ENCODE measurements around the gene CPXM1.

CPXM1 gene

DNA sequence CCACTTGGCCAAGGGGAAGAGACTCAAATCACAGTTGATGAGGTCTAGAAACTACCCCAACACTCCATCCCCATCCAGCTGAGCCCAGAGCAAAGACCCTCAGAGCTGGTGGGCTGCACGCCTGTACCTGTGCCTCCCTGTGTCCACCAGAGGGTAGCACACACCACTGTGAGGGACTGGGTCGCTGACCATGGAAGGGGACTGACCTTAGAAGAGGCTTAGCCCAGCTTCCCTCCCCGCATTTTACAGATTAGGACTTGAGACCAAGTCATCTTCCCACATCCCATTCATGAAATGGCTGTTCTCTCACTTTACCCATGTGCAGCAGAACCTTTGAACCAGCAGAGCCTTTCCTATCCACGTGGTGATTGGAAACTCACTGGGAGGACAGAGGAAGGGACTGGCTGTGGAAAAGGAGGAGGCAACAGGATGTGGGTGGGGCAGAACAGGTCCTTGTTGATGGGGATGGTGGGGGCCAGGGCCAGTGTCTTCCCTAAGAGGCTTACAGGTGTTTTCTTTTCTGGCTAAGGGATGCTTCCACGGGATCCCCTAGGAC lies 44.3 kb downstream of the CPXM1 start:
- POLR2A ChIA-PET: no interaction called here
- Histone ChIP-seq H3K36me3 (ENCODE audit: control insufficient read depth in 4 of 4, insufficient read depth in 4 of 4, low read length in 3 of 4) (no peaks in the 10 kb centered on the region), H3K27ac (ENCODE audit: insufficient read depth in 1 of 2, low read depth in 1 of 2, low read length in 2 of 2, poor library complexity in 1 of 2, severe bottlenecking in 2 of 2) (no peak overlapping the region), H3K4me1 (ENCODE audit: control extremely low read depth in 1 of 4, control insufficient read depth in 4 of 4, insufficient read depth in 4 of 4, low read length in 3 of 4) (peaks cover 0 to 34% (median 30%) of the 10 kb centered on the region in 4 experiments), H3K9me3 (ENCODE audit: control extremely low read depth in 1 of 5, control insufficient read depth in 4 of 5, insufficient read depth in 2 of 5, low read depth in 1 of 5, low read length in 4 of 5) (no peaks in the 10 kb centered on the region), H3K27me3 (replicated peaks in 2 of 5; ENCODE audit: control insufficient read depth in 4 of 5, insufficient read depth in 5 of 5, low read length in 4 of 5) (peaks cover 3 to 50% (median 13%) of the 10 kb centered on the region in 5 experiments), H3K4me3 (ENCODE audit: control insufficient read depth in 1 of 7, extremely low read depth in 1 of 7, insufficient read depth in 4 of 7, low read depth in 2 of 7, low read length in 6 of 7) (no peak overlapping the region)
- CTCF ChIA-PET: interaction anchor here (0.6 to 5.3 kb wide), 16 partner anchors 11 to 241 kb away, joined by 3 to 47 read pairs (median 4); partner anchors contain the start of gene CPXM1
- WGBS (ENCODE audit: insufficient coverage): 40% methylated on average over 4 of the region's 5 CpGs
- no peak for DNase-seq

DNA sequence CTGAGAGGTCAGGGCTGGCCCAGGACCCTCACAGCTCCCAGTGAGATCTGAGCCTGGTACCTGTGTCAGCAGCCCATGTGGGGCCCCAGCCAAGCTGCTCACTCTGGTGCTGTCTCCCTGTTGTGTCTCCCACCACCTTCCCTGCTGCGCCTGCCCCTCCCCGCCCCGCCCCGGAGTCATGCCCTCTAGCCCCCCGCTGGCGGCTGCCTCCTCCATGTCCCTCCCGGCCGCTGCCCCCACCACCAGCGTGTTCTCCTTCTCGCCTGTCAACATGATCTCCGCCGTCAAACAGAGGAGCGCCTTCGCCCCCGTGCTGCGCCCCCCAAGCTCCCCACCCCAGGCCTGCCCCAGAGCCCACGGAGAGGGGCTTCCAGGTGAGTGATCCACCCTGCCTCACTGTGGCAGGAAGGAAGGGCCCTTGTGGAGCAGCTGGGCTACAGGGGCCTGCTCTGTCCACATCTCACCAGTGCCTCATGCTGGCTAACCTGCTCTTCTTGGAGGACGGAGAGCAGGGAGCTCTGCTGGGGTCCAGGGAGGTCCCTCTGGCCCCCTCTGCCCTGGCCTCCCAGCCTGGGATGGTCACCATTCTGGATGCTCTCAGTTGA lies 44.9 kb downstream of the CPXM1 start:
- Histone ChIP-seq H3K27ac (ENCODE audit: insufficient read depth in 1 of 2, low read depth in 1 of 2, low read length in 2 of 2, poor library complexity in 1 of 2, severe bottlenecking in 2 of 2) (no peak overlapping the region), H3K36me3 (ENCODE audit: control insufficient read depth in 4 of 4, insufficient read depth in 4 of 4, low read length in 3 of 4) (no peaks in the 10 kb centered on the region), H3K27me3 (replicated peaks in 2 of 5; ENCODE audit: control insufficient read depth in 4 of 5, insufficient read depth in 5 of 5, low read length in 4 of 5) (peaks cover 5 to 55% (median 19%) of the 10 kb centered on the region in 5 experiments), H3K4me1 (ENCODE audit: control extremely low read depth in 1 of 4, control insufficient read depth in 4 of 4, insufficient read depth in 4 of 4, low read length in 3 of 4) (peaks cover 0 to 39% (median 36%) of the 10 kb centered on the region in 4 experiments), H3K9me3 (ENCODE audit: control extremely low read depth in 1 of 5, control insufficient read depth in 4 of 5, insufficient read depth in 2 of 5, low read depth in 1 of 5, low read length in 4 of 5) (no peaks in the 10 kb centered on the region), H3K4me3 (ENCODE audit: control insufficient read depth in 1 of 7, extremely low read depth in 1 of 7, insufficient read depth in 4 of 7, low read depth in 2 of 7, low read length in 6 of 7) (no peak overlapping the region)
- CTCF ChIA-PET: interaction anchor here (0.6 to 5.3 kb wide), 21 partner anchors 10 to 245 kb away, joined by 3 to 47 read pairs (median 3); partner anchors contain the start of gene CPXM1
- WGBS (ENCODE audit: insufficient coverage): 69% methylated on average over 17 of the region's 18 CpGs
- no peak for DNase-seq
- POLR2A ChIA-PET: no interaction called here

DNA sequence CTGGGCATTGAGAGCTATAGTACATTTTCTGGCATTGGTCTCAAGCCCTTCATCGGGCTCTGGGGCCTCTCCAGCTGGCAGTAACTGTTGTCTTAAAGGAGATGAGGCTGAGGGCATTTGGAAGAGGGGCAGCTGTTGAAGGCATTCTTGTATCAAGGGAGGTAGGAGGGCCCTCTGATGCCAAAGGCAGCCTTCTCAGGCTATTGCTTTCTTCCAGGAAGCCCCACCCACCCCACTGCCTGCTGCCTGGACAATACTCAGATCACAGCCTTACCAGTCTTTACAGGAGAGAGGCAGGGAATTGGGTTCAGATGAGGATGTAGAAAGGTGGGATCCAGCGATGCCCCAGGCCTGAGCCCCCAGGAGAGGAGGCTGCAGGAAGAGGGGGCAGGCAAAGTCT lies 46.0 kb downstream of the CPXM1 start:
- POLR2A ChIA-PET: no interaction called here
- CTCF ChIA-PET: interaction anchor here (0.6 to 5.3 kb wide), 16 partner anchors 10 to 247 kb away, joined by 3 to 47 read pairs (median 4); no protein-coding TSS in a partner anchor

DNA sequence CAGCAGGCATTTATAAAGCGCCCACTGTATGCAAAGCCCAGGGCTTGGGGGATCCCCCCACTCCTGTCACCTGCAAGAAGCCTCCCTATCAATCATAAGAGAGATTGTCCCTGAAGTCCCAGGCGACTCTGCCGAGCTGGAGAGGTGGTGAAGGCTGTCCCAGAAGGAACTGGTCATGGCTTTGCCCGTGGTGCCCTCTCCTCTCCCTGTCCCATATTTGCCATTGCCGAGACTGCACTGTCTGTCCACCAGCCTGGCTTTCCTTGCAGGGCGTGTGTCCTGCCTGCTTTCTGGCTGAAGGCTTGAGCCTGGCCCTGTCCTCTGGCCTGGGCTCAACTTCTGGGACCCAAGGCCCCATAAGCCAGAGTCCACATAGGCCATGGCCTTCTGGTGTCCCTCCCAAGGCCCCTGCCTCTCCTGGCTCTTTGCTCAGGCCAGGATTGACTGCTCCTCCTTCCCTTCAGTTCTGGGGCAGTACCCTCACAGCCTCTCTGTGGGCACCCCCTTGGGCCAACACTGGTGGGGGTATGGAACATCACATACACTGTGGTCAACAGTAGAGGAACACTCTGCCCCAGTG lies 46.9 kb downstream of the CPXM1 start:
- Histone ChIP-seq H3K36me3 (ENCODE audit: control insufficient read depth in 4 of 4, insufficient read depth in 4 of 4, low read length in 3 of 4) (no peaks in the 10 kb centered on the region), H3K27ac (ENCODE audit: insufficient read depth in 1 of 2, low read depth in 1 of 2, low read length in 2 of 2, poor library complexity in 1 of 2, severe bottlenecking in 2 of 2) (no peak overlapping the region), H3K27me3 (replicated peaks in 2 of 5; ENCODE audit: control insufficient read depth in 4 of 5, insufficient read depth in 5 of 5, low read length in 4 of 5) (peaks cover 5 to 75% (median 27%) of the 10 kb centered on the region in 5 experiments), H3K4me3 (ENCODE audit: control insufficient read depth in 1 of 7, extremely low read depth in 1 of 7, insufficient read depth in 4 of 7, low read depth in 2 of 7, low read length in 6 of 7) (no peak overlapping the region), H3K9me3 (ENCODE audit: control extremely low read depth in 1 of 5, control insufficient read depth in 4 of 5, insufficient read depth in 2 of 5, low read depth in 1 of 5, low read length in 4 of 5) (no peaks in the 10 kb centered on the region), H3K4me1 (ENCODE audit: control extremely low read depth in 1 of 4, control insufficient read depth in 4 of 4, insufficient read depth in 4 of 4, low read length in 3 of 4) (peaks cover 0 to 37% (median 34%) of the 10 kb centered on the region in 4 experiments)
- ChIA-PET POLR2A (interaction anchor here (1.2 to 1.6 kb wide), 2 partner anchors 65 to 120 kb away, joined by 3 to 4 read pairs; partner anchors contain the start of gene PTPRA), CTCF (interaction anchor here (0.6 to 5.3 kb wide), 24 partner anchors 9 to 136 kb away, joined by 3 to 47 read pairs (median 4); no protein-coding TSS in a partner anchor)
- 86% methylated on average over 5 of the region's 6 CpGs for WGBS (ENCODE audit: insufficient coverage)
- no peak for DNase-seq

More for the DNA sequence above, 46.0 kb downstream of the CPXM1 start:
- Histone ChIP-seq H3K4me1 (ENCODE audit: control extremely low read depth in 1 of 4, control insufficient read depth in 4 of 4, insufficient read depth in 4 of 4, low read length in 3 of 4) (peaks cover 0 to 38% (median 34%) of the 10 kb centered on the region in 4 experiments), H3K27ac (ENCODE audit: insufficient read depth in 1 of 2, low read depth in 1 of 2, low read length in 2 of 2, poor library complexity in 1 of 2, severe bottlenecking in 2 of 2) (no peak overlapping the region), H3K36me3 (ENCODE audit: control insufficient read depth in 4 of 4, insufficient read depth in 4 of 4, low read length in 3 of 4) (no peaks in the 10 kb centered on the region), H3K27me3 (replicated peaks in 2 of 5; ENCODE audit: control insufficient read depth in 4 of 5, insufficient read depth in 5 of 5, low read length in 4 of 5) (peaks cover 5 to 67% (median 23%) of the 10 kb centered on the region in 5 experiments), H3K9me3 (ENCODE audit: control extremely low read depth in 1 of 5, control insufficient read depth in 4 of 5, insufficient read depth in 2 of 5, low read depth in 1 of 5, low read length in 4 of 5) (no peaks in the 10 kb centered on the region), H3K4me3 (ENCODE audit: control insufficient read depth in 1 of 7, extremely low read depth in 1 of 7, insufficient read depth in 4 of 7, low read depth in 2 of 7, low read length in 6 of 7) (no peak overlapping the region)
- 80% methylated on average over 1 of the region's 2 CpGs for WGBS (ENCODE audit: insufficient coverage)
- no peak for DNase-seq

DNA sequence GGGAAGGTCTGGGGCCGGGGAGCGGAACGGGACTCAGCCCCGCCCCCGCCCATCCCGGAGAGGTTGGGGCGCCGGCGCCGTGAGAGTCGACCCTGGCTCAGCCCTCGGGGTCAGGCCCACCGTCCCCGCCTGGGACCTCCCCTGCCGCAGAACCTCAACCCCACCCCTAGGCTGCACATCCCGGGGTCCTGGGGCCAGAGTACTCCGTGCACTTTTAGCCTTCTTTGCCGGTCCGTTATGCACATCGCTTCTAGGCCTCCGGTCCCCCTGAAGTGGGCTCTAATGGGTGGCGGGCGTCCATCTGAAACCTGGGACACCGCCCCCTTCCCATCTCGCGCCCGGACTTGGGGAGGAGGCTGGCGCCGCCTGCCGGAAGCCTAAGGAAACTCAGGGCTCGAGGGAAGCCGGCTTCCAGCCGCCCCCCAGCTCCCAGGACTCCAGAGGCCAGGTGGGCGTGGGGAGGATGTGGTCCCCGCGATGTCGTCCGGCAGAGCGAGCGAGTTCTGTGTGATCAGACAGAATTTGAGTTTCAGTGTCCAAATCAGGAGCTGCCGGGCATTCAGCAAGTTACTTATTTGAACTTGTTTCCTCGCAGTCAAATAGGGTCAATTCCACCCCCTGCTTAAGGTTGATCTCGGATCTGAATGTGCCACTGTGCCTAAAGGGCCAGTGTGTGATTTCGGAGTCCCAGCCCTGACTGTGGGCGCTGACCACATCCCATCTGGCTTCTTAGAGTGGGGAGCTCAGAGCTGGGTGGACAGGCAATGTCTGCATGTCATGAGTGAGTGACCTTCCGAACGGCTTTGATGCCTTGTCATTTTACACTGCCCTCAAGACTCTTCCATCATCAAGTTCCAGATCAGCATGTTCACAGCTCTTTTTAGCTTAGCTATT lies 47.6 kb downstream of the CPXM1 start:
- Histone ChIP-seq H3K27ac (ENCODE audit: insufficient read depth in 1 of 2, low read depth in 1 of 2, low read length in 2 of 2, poor library complexity in 1 of 2, severe bottlenecking in 2 of 2) (no peak overlapping the region), H3K4me1 (ENCODE audit: control extremely low read depth in 1 of 4, control insufficient read depth in 4 of 4, insufficient read depth in 4 of 4, low read length in 3 of 4) (peaks cover 0 to 37% (median 34%) of the 10 kb centered on the region in 4 experiments), H3K36me3 (ENCODE audit: control insufficient read depth in 4 of 4, insufficient read depth in 4 of 4, low read length in 3 of 4) (no peaks in the 10 kb centered on the region), H3K4me3 (ENCODE audit: control insufficient read depth in 1 of 7, extremely low read depth in 1 of 7, insufficient read depth in 4 of 7, low read depth in 2 of 7, low read length in 6 of 7) (peak overlapping the region in 6 of 7 experiments; percentile 27 to 69 (median 52)), H3K9me3 (ENCODE audit: control extremely low read depth in 1 of 5, control insufficient read depth in 4 of 5, insufficient read depth in 2 of 5, low read depth in 1 of 5, low read length in 4 of 5) (no peaks in the 10 kb centered on the region), H3K27me3 (replicated peaks in 2 of 5; ENCODE audit: control insufficient read depth in 4 of 5, insufficient read depth in 5 of 5, low read length in 4 of 5) (peaks cover 5 to 80% (median 27%) of the 10 kb centered on the region in 5 experiments)
- ChIA-PET POLR2A (interaction anchor here (1.2 to 1.6 kb wide), 2 partner anchors 65 to 120 kb away, joined by 3 to 4 read pairs; partner anchors contain the start of gene PTPRA), CTCF (interaction anchor here (0.8 to 5.3 kb wide), 25 partner anchors 9 to 137 kb away, joined by 3 to 47 read pairs (median 4); no protein-coding TSS in a partner anchor)
- 5% methylated on average over 43 of the region's 47 CpGs for WGBS (ENCODE audit: insufficient coverage)
- DNase-seq: peak; percentile 52 to 63 (median 59)

DNA sequence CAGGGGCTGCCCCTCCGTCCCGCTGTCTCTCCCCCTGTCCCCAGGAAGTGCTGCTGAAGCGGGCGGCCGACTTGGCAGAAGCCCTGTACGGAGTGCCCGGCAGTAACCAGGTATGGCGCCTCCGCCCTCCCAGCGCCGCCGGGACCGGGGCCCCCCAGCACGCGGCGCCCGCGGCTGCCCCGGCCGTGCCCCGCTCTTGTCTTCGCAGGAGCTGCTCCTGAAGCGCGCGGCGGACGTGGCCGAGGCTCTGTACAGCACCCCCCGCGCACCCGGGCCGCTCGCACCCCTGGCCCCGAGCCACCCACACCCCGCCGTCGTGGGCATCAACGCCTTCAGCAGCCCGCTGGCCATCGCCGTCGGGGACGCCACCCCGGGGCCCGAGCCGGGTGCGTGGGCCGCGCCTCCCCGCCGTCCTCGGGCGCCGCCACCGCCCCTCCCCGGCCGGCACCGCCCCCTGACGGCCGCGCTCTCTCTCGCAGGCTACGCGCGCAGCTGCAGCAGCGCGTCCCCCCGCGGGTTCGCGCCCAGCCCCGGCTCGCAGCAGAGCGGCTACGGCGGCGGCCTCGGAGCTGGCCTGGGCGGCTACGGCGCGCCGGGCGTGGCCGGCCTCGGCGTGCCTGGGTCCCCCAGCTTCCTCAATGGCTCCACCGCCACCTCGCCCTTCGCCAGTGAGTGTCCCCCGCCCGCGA lies 48.4 kb downstream of the CPXM1 start:
- DNase-seq: peak in 2 of 3 donors; percentile 32 to 38
- H3K27ac ChIP-seq (ENCODE audit: insufficient read depth in 1 of 2, low read depth in 1 of 2, low read length in 2 of 2, poor library complexity in 1 of 2, severe bottlenecking in 2 of 2): no peak overlapping the region
- H3K4me3 ChIP-seq (ENCODE audit: control insufficient read depth in 1 of 7, extremely low read depth in 1 of 7, insufficient read depth in 4 of 7, low read depth in 2 of 7, low read length in 6 of 7): peak overlapping the region in 6 of 7 experiments; percentile 34 to 69 (median 52)
- H3K36me3 ChIP-seq (ENCODE audit: control insufficient read depth in 4 of 4, insufficient read depth in 4 of 4, low read length in 3 of 4): no peaks in the 10 kb centered on the region
- under 1% methylated on average over 62 of the region's 93 CpGs for WGBS (ENCODE audit: insufficient coverage)
- POLR2A ChIA-PET: interaction anchor here (0.5 to 1.6 kb wide), 3 partner anchors 64 to 480 kb away, joined by 3 to 4 read pairs (median 3); partner anchors contain the start of gene PTPRA
- H3K27me3 ChIP-seq (replicated peaks in 2 of 5; ENCODE audit: control insufficient read depth in 4 of 5, insufficient read depth in 5 of 5, low read length in 4 of 5): peaks cover 5 to 80% (median 27%) of the 10 kb centered on the region in 5 experiments
- CTCF ChIA-PET: interaction anchor here (0.8 to 5.3 kb wide), 14 partner anchors 11 to 137 kb away, joined by 3 to 47 read pairs (median 6); no protein-coding TSS in a partner anchor
- H3K9me3 ChIP-seq (ENCODE audit: control extremely low read depth in 1 of 5, control insufficient read depth in 4 of 5, insufficient read depth in 2 of 5, low read depth in 1 of 5, low read length in 4 of 5): no peaks in the 10 kb centered on the region
- peaks cover 0 to 38% (median 34%) of the 10 kb centered on the region in 4 experiments for H3K4me1 ChIP-seq (ENCODE audit: control extremely low read depth in 1 of 4, control insufficient read depth in 4 of 4, insufficient read depth in 4 of 4, low read length in 3 of 4)

Data from common myeloid progenitor, CD34-positive (primary cell).